NB4 (cell line): ENCODE measurements around the gene COL9A2.

Experiments used
- MAX ChIP-seq: IDR thresholded peaks from 2 replicates; pipeline ENCODE4 v1.6.1; 2011; ENCODE audit warnings: low read depth, low read length
- POLR2A ChIP-seq: IDR thresholded peaks from 2 replicates; pipeline ENCODE4 v1.6.1; 2011; ENCODE audit warnings: mild to moderate bottlenecking; ENCODE audit not compliant: insufficient read length; ENCODE audit errors: extremely low read depth
- TF ChIP-seq, protein P1 (sequence below): IDR thresholded peaks from one replicate; pipeline ENCODE4 v1.5.1; 2012; ENCODE audit warnings: low read depth, low read length

DNA sequence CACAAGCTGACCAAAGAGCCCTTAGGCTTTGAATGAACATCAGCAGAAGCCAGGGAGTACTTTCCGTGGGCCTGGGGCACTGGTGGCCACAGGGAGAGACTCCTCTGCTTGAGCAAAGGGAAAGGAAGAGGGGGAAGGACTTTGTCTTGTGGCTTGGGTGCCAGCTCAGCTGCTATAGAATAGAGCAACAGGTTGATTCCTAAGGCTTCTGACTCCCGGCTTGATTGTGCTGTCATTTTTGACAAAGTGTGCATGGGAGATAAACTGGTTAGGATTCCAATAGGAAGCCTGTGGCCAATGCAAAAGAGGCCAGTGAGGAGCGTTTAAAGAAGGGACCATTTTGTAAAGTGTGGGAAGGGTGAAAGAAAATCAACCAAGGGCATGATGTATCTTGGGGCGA is 44.6 kb upstream of the COL9A2 start:
- TF ChIP-seq, protein P1, sequence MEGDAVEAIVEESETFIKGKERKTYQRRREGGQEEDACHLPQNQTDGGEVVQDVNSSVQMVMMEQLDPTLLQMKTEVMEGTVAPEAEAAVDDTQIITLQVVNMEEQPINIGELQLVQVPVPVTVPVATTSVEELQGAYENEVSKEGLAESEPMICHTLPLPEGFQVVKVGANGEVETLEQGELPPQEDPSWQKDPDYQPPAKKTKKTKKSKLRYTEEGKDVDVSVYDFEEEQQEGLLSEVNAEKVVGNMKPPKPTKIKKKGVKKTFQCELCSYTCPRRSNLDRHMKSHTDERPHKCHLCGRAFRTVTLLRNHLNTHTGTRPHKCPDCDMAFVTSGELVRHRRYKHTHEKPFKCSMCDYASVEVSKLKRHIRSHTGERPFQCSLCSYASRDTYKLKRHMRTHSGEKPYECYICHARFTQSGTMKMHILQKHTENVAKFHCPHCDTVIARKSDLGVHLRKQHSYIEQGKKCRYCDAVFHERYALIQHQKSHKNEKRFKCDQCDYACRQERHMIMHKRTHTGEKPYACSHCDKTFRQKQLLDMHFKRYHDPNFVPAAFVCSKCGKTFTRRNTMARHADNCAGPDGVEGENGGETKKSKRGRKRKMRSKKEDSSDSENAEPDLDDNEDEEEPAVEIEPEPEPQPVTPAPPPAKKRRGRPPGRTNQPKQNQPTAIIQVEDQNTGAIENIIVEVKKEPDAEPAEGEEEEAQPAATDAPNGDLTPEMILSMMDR = no peak
- no peak for TF ChIP-seq MAX
- TF ChIP-seq POLR2A = no peak
